HG02798 (cell line): ENCODE results near the gene CCL20.
"Not testable (repeated sequence)": the region's sequence is repeated elsewhere in the genome, so short reads cannot be mapped to it uniquely, and the experiment has no call there.

Source experiments
- ATAC-seq: cut with Tn5 transposase; IDR thresholded peaks from one replicate; pipeline ENCODE4 v1.9.1; 2021; ENCODE audit warnings: mild to moderate bottlenecking; ENCODE audit not compliant: unreplicated experiment, poor library complexity

Gene CCL20

DNA sequence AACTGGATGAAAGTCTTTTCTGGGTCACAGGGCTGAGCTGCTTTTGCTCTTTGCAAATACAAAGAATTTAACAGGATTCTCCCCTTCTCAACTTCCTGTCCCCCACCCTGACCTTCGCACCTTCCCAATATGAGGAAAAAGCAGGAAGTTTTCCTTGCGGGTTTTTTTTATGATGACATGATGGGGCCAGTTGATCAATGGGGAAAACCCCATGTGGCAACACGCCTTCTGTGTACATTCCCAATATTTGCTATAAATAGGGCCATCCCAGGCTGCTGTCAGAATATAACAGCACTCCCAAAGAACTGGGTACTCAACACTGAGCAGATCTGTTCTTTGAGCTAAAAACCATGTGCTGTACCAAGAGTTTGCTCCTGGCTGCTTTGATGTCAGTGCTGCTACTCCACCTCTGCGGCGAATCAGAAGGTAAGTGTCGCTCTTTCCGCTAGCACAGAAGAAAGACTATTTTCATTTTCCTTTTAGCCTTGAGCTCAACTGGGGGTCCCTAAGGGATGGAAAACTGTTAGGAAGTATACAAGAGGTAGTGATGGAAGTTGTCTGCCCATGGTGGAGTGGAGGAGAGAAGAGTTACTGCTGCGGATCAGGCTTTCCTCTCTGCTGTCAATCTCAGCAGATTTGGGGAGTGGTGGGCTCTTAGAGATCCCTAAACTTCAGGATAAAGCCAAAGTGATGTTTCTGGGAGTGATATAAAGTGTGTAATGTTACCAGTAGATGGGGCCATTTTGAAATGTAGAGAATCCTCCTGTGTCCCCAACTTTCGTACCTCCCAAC lies at the start of gene CCL20:
TSS of gene CCL20 (plus strand) at position 281 of the 792 bp plus-strand sequence. CDS start at position 351, 70 bp downstream.
- no peak for ATAC-seq

DNA sequence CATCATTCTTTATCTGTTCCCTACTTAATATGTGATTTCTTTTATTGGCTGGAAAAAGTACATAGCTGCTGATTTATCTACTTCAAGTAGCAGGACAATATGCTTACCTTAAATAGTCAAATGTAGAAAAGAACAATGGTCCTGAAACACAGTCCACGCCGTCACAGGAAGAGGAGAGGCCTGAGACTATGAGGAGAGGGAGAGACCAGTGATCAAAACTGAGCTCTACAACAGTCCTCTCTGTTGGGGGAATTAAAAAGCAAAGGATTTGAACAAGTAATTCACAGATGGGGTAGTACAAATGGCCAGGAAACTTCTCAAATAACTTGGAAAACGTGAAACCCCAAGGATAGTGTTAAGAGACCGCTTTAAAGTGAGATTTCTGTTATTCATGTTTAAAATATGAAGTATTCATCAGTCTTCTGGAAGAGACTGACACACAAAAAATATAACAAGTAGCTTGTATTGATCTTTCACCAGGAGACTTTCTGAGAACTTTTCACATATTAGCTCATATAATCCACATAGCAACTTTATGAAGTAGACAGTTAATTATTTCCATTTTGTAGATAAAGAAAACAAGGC lies 47.8 kb upstream of the CCL20 start:
- ATAC-seq: no peak

DNA sequence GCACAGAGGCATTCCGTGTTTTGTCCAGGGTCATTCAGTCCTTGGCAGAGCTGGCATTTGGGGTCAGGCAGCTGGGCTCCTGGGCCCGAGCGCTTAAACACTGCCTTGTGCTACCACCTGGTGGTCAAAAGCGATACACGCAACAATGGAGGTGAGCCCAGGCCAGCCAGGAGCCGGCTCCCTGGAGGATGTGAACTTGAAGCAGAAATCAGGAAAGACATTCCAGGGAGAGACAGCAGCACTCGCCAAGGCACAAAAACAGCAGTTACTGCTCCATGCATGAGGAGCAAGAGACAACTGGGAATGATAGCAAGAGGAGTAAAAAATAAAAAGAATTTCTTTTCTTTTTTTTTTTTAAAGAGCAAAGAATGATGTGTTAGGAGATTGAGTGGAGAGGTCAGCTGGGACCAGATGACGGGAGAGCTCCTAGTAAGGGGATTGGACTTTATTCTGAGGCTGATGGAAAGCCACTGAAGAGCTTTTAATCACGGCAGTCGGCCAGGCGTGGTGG lies 47.2 kb upstream of the CCL20 start:
- ATAC-seq: peak; percentile 98

DNA sequence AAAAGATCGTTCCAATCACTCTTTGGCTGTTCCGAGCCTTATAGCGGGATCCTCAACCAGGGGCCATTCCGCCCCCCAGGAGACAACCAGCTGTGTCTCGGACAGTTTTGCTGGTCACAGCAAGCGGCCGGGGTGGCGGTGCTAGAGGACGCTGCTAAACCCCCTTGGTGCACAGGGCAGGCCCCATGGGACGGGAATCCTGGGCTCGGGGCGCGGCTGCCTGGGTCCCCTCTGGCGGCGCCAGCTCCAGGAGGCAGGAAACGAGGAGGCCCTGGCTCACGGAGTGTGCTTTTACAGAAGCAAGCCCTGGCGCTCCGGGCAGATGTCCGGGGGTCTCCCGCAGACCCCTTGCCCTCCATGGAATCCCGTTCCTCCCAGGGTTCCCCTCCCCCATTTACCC lies 45.8 kb upstream of the CCL20 start:
- no peak for ATAC-seq

DNA sequence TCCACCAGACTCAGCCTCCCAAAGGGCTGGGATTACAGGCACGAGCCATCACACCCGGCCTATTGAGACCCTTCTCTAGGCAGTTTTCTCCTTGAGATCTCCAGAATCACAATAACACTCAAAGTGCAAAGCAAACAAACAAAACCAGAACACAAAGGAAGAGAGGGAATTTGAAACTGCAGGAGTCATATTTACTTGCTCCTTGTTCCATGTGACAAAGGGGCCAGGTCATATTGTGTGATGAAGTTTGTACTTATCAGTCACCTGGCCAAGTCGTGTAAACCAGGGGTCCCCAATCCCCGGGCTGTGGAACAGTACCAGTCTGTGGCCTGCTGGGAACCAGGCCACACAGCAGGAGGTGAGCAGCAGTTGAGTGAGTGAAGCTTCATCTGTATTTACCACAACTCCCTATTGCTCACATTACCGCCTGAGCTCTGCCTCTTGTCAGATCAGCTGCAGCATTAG lies 41.4 kb upstream of the CCL20 start:
- no peak for ATAC-seq

- no peak for ATAC-seq
Observed at GRCh38 chr2:227772932-227773331, 40.7 kb upstream of the CCL20 start.

- ATAC-seq: peak; percentile 41
Observed at GRCh38 chr2:227774011-227774624, 39.5 kb upstream of the CCL20 start.

GRCh38 chr2:227774895-227775842 lies 38.5 kb upstream of the CCL20 start:
- ATAC-seq: no peak

GRCh38 chr2:227780981-227781615 lies 32.5 kb upstream of the CCL20 start:
- ATAC-seq: no peak

DNA sequence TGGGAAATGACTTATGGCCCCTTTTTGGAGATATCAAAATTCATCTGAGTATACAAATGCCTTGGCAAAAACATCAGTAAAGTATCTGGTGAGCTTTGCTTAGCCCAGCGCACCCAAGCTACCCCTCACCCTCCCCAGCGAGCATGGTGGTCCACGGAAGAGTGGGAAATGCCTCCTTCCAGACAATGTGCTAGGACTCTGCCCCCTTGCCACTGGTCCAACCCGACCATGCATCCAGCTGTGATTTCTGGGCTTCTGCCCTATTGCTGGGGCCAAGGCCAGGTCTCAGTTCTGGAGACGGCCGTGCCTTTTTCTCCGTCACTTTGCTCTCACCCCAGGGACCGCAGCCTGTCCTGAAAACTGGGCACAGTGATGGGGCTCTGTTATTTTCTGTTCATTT lies 31.8 kb upstream of the CCL20 start:
- ATAC-seq: no peak

- peak; percentile 40 for ATAC-seq
Observed at GRCh38 chr2:227782804-227783203, 30.8 kb upstream of the CCL20 start.

- ATAC-seq: peak; percentile 99
Observed at GRCh38 chr2:227783404-227784138, 30.1 kb upstream of the CCL20 start.

GRCh38 chr2:227785293-227785692 lies 28.3 kb upstream of the CCL20 start:
- no peak for ATAC-seq

GRCh38 chr2:227788561-227789018 lies 25.1 kb upstream of the CCL20 start:
- ATAC-seq: no peak

GRCh38 chr2:227789803-227790202 lies 23.8 kb upstream of the CCL20 start:
- ATAC-seq: peak; percentile 75

DNA sequence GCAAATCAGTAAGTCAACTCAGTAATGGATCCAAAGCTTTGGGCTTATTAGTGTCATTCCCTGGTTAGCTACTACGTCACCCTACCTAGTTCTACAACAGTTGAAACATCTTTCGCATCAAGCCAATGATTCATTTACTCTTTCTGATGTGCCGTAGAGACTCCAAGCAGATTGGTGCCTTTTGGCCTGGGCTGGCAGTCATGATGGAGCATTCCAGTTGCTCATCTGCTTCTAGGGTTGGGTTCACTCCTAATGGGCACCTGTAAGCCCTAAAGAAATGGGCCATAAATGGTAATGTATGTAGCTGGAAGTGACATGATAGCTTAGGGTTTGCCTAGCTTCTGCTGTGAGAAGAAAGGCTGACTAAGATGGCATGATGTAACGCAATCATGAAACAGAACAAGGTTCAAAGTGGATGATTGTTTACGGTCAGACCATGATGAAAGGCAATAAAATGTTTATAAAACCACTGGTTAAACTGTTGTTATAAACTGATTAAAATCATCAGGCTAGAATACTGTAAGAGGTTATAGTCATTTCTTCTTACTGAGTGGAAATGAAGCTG lies 20.4 kb upstream of the CCL20 start:
- ATAC-seq: no peak

- no peak for ATAC-seq
Observed at GRCh38 chr2:227796045-227796711, 17.5 kb upstream of the CCL20 start.

- ATAC-seq: not testable (repeated sequence)
Observed at GRCh38 chr2:227796768-227797167, 16.9 kb upstream of the CCL20 start.
